Activated T-helper 17 cell treated with anti-CD3 and anti-CD28 coated beads, Interleukin-2, amount 50 U/mL, for 72 hours (primary cell): ENCODE results near the gene PDZD7. TPM values are rescaled to one million over a fixed set of nuclear protein-coding genes. Genes with fewer than 3 reads are reported as not detected.
"Not testable (repeated sequence)": the region's sequence is repeated elsewhere in the genome, so short reads cannot be mapped to it uniquely, and the experiment has no call there.

Experiments
- ATAC-seq: fragments of 150-1000 bp; cut with Tn5 transposase; replicated peaks from 2 replicates; pipeline ENCODE4 v1.10.0; 2021; ENCODE audit warnings: mild to moderate bottlenecking, moderate library complexity
- H3K27ac Mint-ChIP-seq: one replicate; pipeline ENCODE4 v1.8.0; 2022; ENCODE audit warnings: mixed read lengths
- H3K27me3 Mint-ChIP-seq: one replicate; pipeline ENCODE4 v1.8.0; 2022; ENCODE audit warnings: mixed read lengths
- H3K36me3 Mint-ChIP-seq: one replicate; pipeline ENCODE4 v1.8.0; 2022; ENCODE audit warnings: low read depth, mild to moderate bottlenecking, mixed read lengths
- H3K4me1 Mint-ChIP-seq: one replicate; pipeline ENCODE4 v1.8.0; 2022; ENCODE audit warnings: mixed read lengths
- H3K4me3 Mint-ChIP-seq: one replicate; pipeline ENCODE4 v1.8.0; 2022; ENCODE audit warnings: mild to moderate bottlenecking, mixed read lengths
- H3K9me3 Mint-ChIP-seq: one replicate; pipeline ENCODE4 v1.8.0; 2022; ENCODE audit warnings: mixed read lengths
- total RNA-seq, 2 donors: library from RNA; stranded (reverse); gene quantifications; one replicate each; pipeline ENCODE4 v1.2.3, GENCODE V29; 2022

The PDZD7 gene
- total RNA-seq, 2 donors from 2014 or later: 0.48 to 2.9 TPM

GRCh38 chr10:101038484-101038883, 7.6 kb upstream of the PDZD7 start:
- ATAC-seq: no peak
- Mint-ChIP-seq H3K4me1 (peaks cover 22% of the 10 kb centered on the region), H3K27me3 (no peaks in the 10 kb centered on the region), H3K27ac (no peak overlapping the region), H3K36me3 (peaks cover 52% of the 10 kb centered on the region), H3K9me3 (no peaks in the 10 kb centered on the region), H3K4me3 (no peak overlapping the region)

DNA sequence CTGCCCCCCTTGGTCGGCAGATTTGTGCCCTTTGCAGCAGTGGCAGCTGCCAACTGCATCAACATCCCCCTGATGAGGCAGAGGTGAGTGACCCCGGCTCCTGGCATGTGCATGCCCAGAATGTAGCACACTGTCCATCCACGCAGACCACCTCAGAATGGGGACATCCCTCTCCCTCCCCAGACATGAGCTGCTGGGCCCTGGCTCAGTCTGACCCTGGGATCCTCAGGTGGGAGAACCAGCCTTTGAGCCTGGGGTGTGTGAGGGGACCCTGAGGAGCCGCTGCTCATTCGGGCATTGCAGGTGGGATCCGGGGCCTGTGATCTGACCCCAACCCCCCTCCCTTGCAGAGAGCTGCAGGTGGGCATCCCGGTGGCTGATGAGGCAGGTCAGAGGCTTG, 5.8 kb upstream of the PDZD7 start:
- Mint-ChIP-seq H3K36me3 (peaks cover 66% of the 10 kb centered on the region), H3K9me3 (no peaks in the 10 kb centered on the region), H3K4me1 (peaks cover 19% of the 10 kb centered on the region), H3K27me3 (no peaks in the 10 kb centered on the region), H3K27ac (no peak overlapping the region), H3K4me3 (no peak overlapping the region)
- ATAC-seq: no peak

DNA sequence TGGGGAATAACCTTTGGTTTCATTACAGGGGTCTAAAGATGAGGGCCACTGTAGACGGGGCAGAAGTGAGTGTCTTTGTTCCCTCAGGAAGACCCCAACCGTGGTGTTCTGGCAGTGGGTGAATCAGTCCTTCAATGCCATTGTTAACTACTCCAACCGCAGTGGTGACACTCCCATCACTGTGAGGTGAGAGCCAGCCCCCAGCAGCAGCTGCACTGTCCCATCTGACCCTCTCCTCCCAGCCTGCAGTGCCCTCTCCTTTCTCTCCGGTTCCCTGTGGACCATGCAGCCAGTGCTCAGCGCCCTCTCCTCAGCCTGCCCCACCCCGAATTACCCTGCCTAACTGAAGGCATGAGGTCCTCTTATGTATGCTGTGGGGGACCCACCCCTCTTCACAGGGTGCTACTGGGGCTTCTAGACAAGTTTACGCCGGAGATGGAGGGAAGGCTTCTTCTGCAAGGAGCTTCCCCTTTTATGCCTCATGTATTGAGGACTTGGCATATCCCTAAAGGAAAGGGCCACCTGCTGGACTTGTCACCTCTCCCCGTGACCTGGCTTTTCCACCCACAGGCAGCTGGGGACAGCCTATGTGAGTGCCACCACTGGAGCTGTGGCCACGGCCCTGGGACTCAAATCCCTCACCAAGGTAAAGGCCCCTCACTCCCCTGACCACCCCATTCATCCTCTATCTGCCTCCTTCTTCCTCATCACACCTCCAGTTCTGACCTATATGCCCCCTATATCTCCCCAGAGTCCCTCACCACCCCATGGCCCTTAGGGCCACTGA, 5.2 kb upstream of the PDZD7 start:
- H3K9me3 Mint-ChIP-seq: no peaks in the 10 kb centered on the region
- no peak overlapping the region for H3K4me3 Mint-ChIP-seq
- peaks cover 72% of the 10 kb centered on the region for H3K36me3 Mint-ChIP-seq
- no peak overlapping the region for H3K27ac Mint-ChIP-seq
- peaks cover 16% of the 10 kb centered on the region for H3K4me1 Mint-ChIP-seq
- ATAC-seq: no peak
- H3K27me3 Mint-ChIP-seq: no peaks in the 10 kb centered on the region

GRCh38 chr10:101035314-101035713, 4.4 kb upstream of the PDZD7 start:
- Mint-ChIP-seq H3K27ac (no peak overlapping the region), H3K9me3 (no peaks in the 10 kb centered on the region), H3K4me1 (peaks cover 13% of the 10 kb centered on the region), H3K27me3 (no peaks in the 10 kb centered on the region), H3K36me3 (peaks cover 73% of the 10 kb centered on the region), H3K4me3 (no peak overlapping the region)
- no peak for ATAC-seq

GRCh38 chr10:101034404-101034803, 3.5 kb upstream of the PDZD7 start:
- H3K4me1 Mint-ChIP-seq: peaks cover 13% of the 10 kb centered on the region
- not testable (repeated sequence) for H3K27me3 Mint-ChIP-seq, H3K27ac Mint-ChIP-seq, ATAC-seq, H3K9me3 Mint-ChIP-seq
- peaks cover 73% of the 10 kb centered on the region for H3K36me3 Mint-ChIP-seq
- H3K4me3 Mint-ChIP-seq: peak overlapping the region; percentile 94

DNA sequence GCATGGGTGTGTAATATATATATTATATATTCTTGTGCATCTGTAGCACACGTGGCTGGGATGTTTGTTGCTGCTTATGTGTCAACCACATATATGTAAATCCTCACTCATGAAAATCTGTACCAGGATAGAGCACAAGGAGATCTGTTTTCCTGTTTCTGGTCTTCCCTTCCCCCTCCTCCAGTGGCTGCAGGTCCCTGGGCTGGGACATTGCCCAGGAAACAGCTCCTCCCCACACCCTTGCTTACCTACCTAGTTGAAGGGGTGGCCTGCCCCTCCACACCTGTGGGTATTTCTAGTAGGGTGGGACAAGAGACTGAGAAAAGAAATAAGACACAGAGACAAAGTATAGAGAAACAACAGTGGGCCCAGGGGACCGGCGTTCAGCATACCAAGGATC, 2.3 kb upstream of the PDZD7 start:
- Mint-ChIP-seq H3K9me3 (no peaks in the 10 kb centered on the region), H3K4me1 (peaks cover 13% of the 10 kb centered on the region), H3K27me3 (no peaks in the 10 kb centered on the region), H3K27ac (peak overlapping the region; percentile 94), H3K4me3 (peak overlapping the region; percentile 94), H3K36me3 (peaks cover 66% of the 10 kb centered on the region)
- ATAC-seq: no peak

GRCh38 chr10:101032637-101033224, 1.8 kb upstream of the PDZD7 start:
- Mint-ChIP-seq H3K4me3 (peak overlapping the region; percentile 94), H3K27ac (peak overlapping the region; percentile 94), H3K36me3 (peaks cover 60% of the 10 kb centered on the region), H3K27me3 (no peaks in the 10 kb centered on the region), H3K9me3 (no peaks in the 10 kb centered on the region), H3K4me1 (peaks cover 13% of the 10 kb centered on the region)
- peak; percentile 74 for ATAC-seq

DNA sequence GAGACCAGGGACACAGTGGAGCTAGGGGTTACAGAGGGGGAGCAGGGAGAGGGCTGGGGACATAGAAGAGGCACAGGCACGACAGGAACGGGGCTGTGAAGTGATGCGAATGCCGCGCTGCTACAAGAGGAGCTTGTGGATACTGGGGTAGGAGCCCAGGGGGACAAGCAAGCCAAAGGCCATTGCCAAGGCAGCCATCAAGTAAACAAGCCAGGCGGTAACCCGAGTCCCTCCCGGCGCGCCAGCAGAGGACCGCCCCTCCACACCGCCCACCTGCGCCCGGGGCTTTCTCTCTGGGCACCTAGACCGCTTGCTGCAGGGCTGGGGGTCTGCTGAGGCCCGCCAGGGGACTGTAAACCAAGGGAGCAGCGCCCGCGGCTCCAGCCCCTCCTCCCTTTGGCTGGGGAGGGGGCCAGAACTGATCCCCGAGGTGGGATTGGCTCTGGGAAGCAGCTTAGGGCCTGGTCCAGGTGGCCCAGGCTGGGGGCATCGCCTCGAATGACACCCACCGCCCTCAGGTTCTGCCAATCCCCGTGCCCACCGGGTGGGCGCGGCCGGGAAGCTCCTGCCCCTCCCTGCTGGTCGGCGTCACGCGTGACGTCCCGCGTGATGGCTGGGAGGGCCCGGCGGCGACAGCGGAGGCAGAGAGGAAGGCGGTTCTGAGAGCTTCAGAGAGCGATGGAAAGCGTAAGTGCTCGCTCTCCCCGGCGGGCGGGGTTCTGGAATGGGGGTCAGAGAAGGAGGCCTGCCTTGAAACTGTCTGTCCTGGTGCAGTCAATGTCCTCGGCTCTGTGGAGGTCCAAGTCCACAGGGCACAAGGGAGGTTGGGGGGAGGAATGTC, 1.1 kb upstream of the PDZD7 start:
- Mint-ChIP-seq H3K4me3 (peak overlapping the region; percentile 94), H3K36me3 (peaks cover 53% of the 10 kb centered on the region), H3K4me1 (peaks cover 13% of the 10 kb centered on the region), H3K27me3 (no peaks in the 10 kb centered on the region), H3K27ac (peak overlapping the region; percentile 94), H3K9me3 (no peaks in the 10 kb centered on the region)
- peak; percentile 57 for ATAC-seq

DNA sequence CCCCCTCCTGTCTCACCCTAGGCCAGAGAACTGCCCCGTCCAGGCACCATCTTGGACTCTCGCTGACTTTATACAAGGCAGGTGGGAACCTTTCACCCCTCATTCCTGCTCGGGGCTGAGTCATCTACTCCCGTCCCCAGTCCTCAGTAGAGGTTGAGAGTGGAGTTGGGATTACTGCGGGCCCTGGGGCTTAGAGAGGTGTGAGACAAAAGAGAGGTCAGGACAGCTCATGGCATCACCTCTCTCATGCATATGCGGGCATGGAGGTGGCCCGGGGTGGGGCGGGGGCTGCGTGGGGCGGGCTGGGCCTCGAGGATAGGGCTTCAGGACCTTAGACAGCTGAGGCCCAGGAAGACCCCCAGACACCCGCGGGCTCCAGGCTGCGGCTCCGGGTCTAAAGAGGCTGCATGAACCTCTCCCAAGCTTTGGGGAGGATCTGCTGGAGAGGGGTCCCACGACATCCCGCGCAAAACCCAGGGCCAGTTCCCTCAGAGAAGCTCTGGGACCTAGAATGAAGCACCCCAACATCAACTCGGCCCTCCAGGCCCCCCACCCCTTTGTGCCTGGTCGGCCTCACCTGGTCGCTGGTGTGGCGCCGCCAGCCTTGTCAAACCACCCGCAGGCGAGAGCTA, 317 bp downstream of the PDZD7 start:
- H3K4me1 Mint-ChIP-seq: peaks cover 13% of the 10 kb centered on the region
- peak overlapping the region; percentile 94 for H3K27ac Mint-ChIP-seq
- H3K4me3 Mint-ChIP-seq: peak overlapping the region; percentile 94
- ATAC-seq: no peak
- H3K27me3 Mint-ChIP-seq: no peaks in the 10 kb centered on the region
- H3K36me3 Mint-ChIP-seq: peaks cover 39% of the 10 kb centered on the region
- no peaks in the 10 kb centered on the region for H3K9me3 Mint-ChIP-seq

DNA sequence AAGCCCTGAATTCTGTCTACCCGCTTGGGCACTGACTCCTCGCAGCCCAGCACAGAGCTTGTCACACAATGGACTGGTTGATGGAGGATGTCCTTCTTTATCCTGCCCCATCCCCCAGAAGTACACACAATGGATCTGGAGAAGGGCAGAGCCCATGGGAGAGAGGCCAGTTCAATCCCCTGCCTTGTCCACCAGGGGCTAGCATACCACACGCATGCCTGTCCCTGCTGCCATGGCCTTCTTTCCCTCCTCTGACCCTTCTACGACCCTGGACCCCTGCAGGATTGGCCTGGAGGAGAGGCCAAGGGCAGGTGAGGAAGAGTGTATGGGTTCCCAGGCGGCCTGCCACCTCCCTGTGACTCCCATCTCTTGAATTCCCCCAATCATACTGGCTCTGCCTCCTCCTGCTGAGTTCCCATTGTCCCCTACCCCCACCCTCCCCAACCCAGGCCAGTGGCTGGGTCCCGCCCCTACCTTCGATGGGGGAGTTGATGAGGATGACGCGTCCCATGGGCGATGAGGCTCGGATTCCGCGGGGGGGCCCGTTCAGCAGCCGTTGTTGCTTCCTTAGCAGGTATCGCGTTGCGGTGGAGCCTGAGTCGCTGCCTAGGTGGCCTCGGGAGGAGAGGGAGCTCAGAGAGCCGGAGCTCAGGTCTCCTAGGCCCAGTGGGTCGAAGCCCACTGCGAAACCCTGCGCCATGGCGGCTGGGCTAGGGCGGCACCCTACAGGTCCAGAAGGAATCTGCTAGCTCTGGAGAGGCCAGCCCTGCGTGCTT, 1.2 kb downstream of the PDZD7 start:
- peaks cover 13% of the 10 kb centered on the region for H3K4me1 Mint-ChIP-seq
- no peaks in the 10 kb centered on the region for H3K27me3 Mint-ChIP-seq
- ATAC-seq: no peak
- no peaks in the 10 kb centered on the region for H3K9me3 Mint-ChIP-seq
- no peak overlapping the region for H3K4me3 Mint-ChIP-seq
- peaks cover 30% of the 10 kb centered on the region for H3K36me3 Mint-ChIP-seq
- no peak overlapping the region for H3K27ac Mint-ChIP-seq

DNA sequence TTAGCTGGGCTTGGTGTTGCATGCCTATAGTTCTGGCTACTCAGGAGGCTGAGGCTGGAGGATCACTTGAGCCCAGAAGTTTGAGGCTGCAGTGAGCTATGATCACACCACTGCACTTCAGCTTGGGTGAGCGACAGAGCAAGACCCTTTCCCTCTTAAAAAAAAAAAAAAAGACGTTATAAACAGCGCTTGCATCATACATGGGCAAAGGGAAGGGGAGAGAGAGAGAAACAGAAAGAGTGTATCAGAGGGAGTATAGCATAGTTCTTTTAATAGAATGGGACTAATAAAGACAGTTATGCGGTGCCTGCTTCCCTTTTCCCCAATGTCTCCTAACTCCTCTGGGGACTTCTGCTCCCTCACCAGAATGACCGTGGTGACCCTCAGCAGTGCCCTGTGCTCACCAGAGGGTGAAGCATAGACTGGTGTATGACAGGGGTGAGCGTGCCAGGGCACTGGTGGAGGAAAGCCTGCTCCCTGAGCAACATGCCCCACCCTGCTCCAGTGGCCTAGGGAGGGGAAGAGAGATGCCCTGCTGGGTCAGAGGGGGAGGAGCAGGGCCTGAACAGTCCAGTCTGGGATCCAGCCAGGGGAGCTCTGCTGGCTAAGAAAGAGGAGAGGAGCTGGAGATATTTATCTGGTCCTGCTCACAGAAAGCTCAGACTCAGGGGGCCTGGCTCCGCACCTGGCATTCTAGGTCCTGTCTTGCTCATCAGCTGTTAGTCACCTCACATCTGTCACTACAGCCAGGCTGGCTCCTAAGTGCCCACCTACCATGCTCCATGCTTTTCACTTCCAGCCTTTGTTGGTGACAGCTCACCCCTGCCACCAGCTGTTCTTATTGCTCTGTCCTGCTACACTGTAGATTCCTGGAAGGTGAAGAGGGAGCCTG, 2.2 kb downstream of the PDZD7 start:
- Mint-ChIP-seq H3K4me3 (no peak overlapping the region), H3K27me3 (no peaks in the 10 kb centered on the region), H3K9me3 (no peaks in the 10 kb centered on the region), H3K4me1 (peaks cover 12% of the 10 kb centered on the region), H3K36me3 (peaks cover 23% of the 10 kb centered on the region), H3K27ac (no peak overlapping the region)
- no peak for ATAC-seq

DNA sequence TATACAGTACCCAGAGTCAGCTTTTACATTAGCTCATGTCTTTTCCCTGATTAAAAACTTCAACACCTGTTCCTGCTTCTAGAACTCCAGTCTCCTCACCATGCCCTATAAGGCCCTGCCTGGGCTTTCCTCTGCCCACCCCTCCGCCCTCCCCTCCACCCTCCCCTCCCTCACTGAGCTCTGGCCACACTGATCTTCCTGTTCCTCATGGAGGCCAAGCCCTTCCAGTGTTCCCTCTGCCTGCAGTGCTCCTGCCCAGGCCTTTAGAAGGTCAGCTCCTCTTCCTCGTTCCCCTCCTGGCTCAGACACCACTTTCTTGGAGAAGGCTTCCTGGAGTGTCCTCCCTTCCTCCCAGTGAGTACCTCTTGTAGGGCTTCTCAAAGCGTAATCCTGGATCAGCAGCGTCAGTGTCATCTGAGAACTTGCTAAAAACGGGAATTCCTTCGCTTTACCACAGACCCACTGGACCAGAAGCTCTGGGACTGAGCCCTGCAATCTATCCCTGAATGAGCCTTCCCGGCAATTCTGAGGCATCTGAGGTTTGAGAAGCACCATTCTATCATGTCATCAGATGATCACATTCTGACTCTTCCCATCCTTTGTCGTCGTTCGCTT, 3.7 kb downstream of the PDZD7 start:
- Mint-ChIP-seq H3K4me3 (no peak overlapping the region), H3K9me3 (no peaks in the 10 kb centered on the region), H3K36me3 (peaks cover 10% of the 10 kb centered on the region), H3K27me3 (no peaks in the 10 kb centered on the region), H3K27ac (no peak overlapping the region), H3K4me1 (no peaks in the 10 kb centered on the region)
- ATAC-seq: no peak
